HepG2 (cell line): Measurements from ENCODE around the gene ZBTB8OS. TPM values are rescaled to one million over a fixed set of nuclear protein-coding genes. Genes with fewer than 3 reads are reported as not detected.

Experiments
- CENPBD1 ChIP-seq: sonication (generic); formaldehyde crosslinking; IDR thresholded peaks from 2 replicates; pipeline ENCODE4 v1.8.0; 2022; ENCODE audit warnings: missing genetic modification reagents, low read depth, mild to moderate bottlenecking, borderline replicate concordance
- DNMT1 ChIP-seq: sonication (generic); formaldehyde crosslinking; IDR thresholded peaks from 2 replicates; pipeline ENCODE4 v1.5.1; 2020; ENCODE audit warnings: mild to moderate bottlenecking, missing genetic modification reagents
- ELF3 ChIP-seq: IDR thresholded peaks from 2 replicates; pipeline ENCODE4 v1.6.1; 2016; ENCODE audit warnings: missing genetic modification reagents, missing compliant biosample characterization
- ISL2 ChIP-seq: sonication (generic); formaldehyde crosslinking; IDR thresholded peaks from 2 replicates; pipeline ENCODE4 v1.5.0; 2020; ENCODE audit warnings: missing genetic modification reagents
- JARID2 ChIP-seq: sonication (generic); formaldehyde crosslinking; IDR thresholded peaks from 2 replicates; pipeline ENCODE4 v1.8.1; 2023; ENCODE audit warnings: missing genetic modification reagents, inconsistent platforms; ENCODE audit not compliant: insufficient replicate concordance
- JDP2 ChIP-seq: sonication (generic); formaldehyde crosslinking; IDR thresholded peaks from 2 replicates; pipeline ENCODE4 v1.8.1; 2022; ENCODE audit warnings: missing genetic modification reagents, borderline replicate concordance
- KAT8 ChIP-seq: IDR thresholded peaks from 2 replicates; pipeline ENCODE4 v1.6.1; 2016; ENCODE audit warnings: missing genetic modification reagents, missing compliant biosample characterization
- KDM5B ChIP-seq: sonication (generic); formaldehyde crosslinking; IDR thresholded peaks from 2 replicates; pipeline ENCODE4 v1.4.0; 2020; ENCODE audit warnings: missing genetic modification reagents, mild to moderate bottlenecking, borderline replicate concordance
- MEIS2 ChIP-seq: sonication (generic); formaldehyde crosslinking; IDR thresholded peaks from 2 replicates; pipeline ENCODE4 v1.9.0; 2021; ENCODE audit warnings: mild to moderate bottlenecking, missing genetic modification reagents
- MTA1 ChIP-seq: sonication (generic); formaldehyde crosslinking; IDR thresholded peaks from 2 replicates; pipeline ENCODE4 v1.4.0; 2020; ENCODE audit warnings: missing genetic modification reagents, mild to moderate bottlenecking, borderline replicate concordance
- NFKBIZ ChIP-seq: IDR thresholded peaks from 2 replicates; pipeline ENCODE4 v1.6.1; 2018; ENCODE audit warnings: missing genetic modification reagents, missing compliant biosample characterization
- PAWR ChIP-seq: sonication (generic); formaldehyde crosslinking; IDR thresholded peaks from 2 replicates; pipeline ENCODE4 v1.4.0; 2020; ENCODE audit warnings: missing genetic modification reagents, mild to moderate bottlenecking, borderline replicate concordance
- PHF5A ChIP-seq: IDR thresholded peaks from one replicate; pipeline ENCODE4 v1.6.1; 2018; ENCODE audit warnings: low read depth, missing genetic modification reagents; ENCODE audit not compliant: unreplicated experiment
- POLR2A ChIP-seq, 2 experiments: IDR thresholded peaks; 2 replicates each; pipeline ENCODE4 v1.6.1; 2011; ENCODE audit warnings: low read depth in 2 of 2, low read length in 2 of 2, mild to moderate bottlenecking in 1 of 2, moderate library complexity in 1 of 2; ENCODE audit not compliant: insufficient read depth in 1 of 2
- SOX5 ChIP-seq: IDR thresholded peaks from 2 replicates; pipeline ENCODE4 v1.6.1; 2016; ENCODE audit warnings: borderline replicate concordance
- SP5 ChIP-seq: IDR thresholded peaks from 2 replicates; pipeline ENCODE4 v1.6.1; 2016; ENCODE audit warnings: low read depth, borderline replicate concordance
- ZBTB14 ChIP-seq: sonication (generic); formaldehyde crosslinking; IDR thresholded peaks from 2 replicates; pipeline ENCODE4 v1.4.0; 2020; ENCODE audit warnings: missing genetic modification reagents
- ZFP62 ChIP-seq: sonication (generic); formaldehyde crosslinking; IDR thresholded peaks from 2 replicates; pipeline ENCODE4 v1.4.0; 2020; ENCODE audit warnings: missing genetic modification reagents
- ZNF33B ChIP-seq: sonication (generic); formaldehyde crosslinking; IDR thresholded peaks from 2 replicates; pipeline ENCODE4 v1.5.1; 2020; ENCODE audit warnings: mild to moderate bottlenecking, missing genetic modification reagents
- ZNF597 ChIP-seq: sonication (generic); formaldehyde crosslinking; IDR thresholded peaks from 2 replicates; pipeline ENCODE4 v1.5.0; 2020; ENCODE audit warnings: missing genetic modification reagents
- ZNF710 ChIP-seq: sonication (generic); formaldehyde crosslinking; IDR thresholded peaks from 2 replicates; pipeline ENCODE4 v1.5.0; 2020; ENCODE audit warnings: mild to moderate bottlenecking, missing genetic modification reagents, borderline replicate concordance
- ZNF724P ChIP-seq: sonication (generic); formaldehyde crosslinking; IDR thresholded peaks from 2 replicates; pipeline ENCODE4 v1.8.0; 2022; ENCODE audit warnings: missing genetic modification reagents, borderline replicate concordance
- ZNF891 ChIP-seq: sonication (generic); formaldehyde crosslinking; IDR thresholded peaks from 2 replicates; pipeline ENCODE4 v1.5.0; 2020; ENCODE audit warnings: mild to moderate bottlenecking, missing genetic modification reagents
- polyA plus RNA-seq, 8 experiments: library from polyadenylated mRNA; depleted of rRNA in 3 of 8; stranded (reverse) in 7 of 8; unstranded in 1 of 8; fragments of >200 nt; fragmentation: Illumina TruSeq in 4 of 8; extraction: Trizol in 4 of 8; gene quantifications; 2 replicates each; pipeline versions ENCODE4 v1.2.1 to v1.2.3, GENCODE V29; 2011 to 2016; ENCODE audit warnings: low read depth in 4 of 8, missing spikeins in 1 of 8, mixed read lengths in 1 of 8; ENCODE audit not compliant: insufficient read depth in 1 of 8
- total RNA-seq, 5 experiments: library from RNA; depleted of rRNA; stranded (reverse); fragments of >200 nt; fragmentation: Illumina TruSeq; extraction: Trizol; gene quantifications; 2 replicates each; pipeline ENCODE4 v1.2.3, GENCODE V29; 2016; ENCODE audit warnings: low read depth in 1 of 5

Gene ZBTB8OS
- total and polyA plus RNA-seq, 2 of the 13 experiments (the other 11 are each of a cell fraction or from before 2014, with no cell fraction given), result 57.7 to 84.8 TPM

- peak; percentile 46; the same call in 1 of the 2 replicates for TF ChIP-seq MTA1 (CRISPR knock-in tag)
- no peak; the same call in 1 of the 2 replicates for TF ChIP-seq ZBTB14
- TF ChIP-seq ZNF724P, result peak; percentile 29; the same call in 1 of the 2 replicates
- peak; percentile 34 for TF ChIP-seq PHF5A (CRISPR knock-in tag)
- TF ChIP-seq ELF3 (CRISPR knock-in tag), result peak; percentile 68; the same call in 1 of the 2 replicates
- TF ChIP-seq PAWR (CRISPR knock-in tag), result no peak
- 0 out of 2 replicates have a peak, but pooled peaks have one; percentile 64 for TF ChIP-seq ZNF33B (CRISPR knock-in tag)
- TF ChIP-seq POLR2A (IDR thresholded peaks at IDR 0.05; ENCODE audit: insufficient read depth in 1 of 2, low read depth in 2 of 2, low read length in 2 of 2), result peak; percentile 52 to 67
- TF ChIP-seq DNMT1 (CRISPR knock-in tag), result 0 out of 2 replicates have a peak, but pooled peaks have one; percentile 41
- no peak for TF ChIP-seq JDP2 (CRISPR knock-in tag)
- no peak for TF ChIP-seq SOX5 (CRISPR knock-in tag)
- 0 out of 2 replicates have a peak, but pooled peaks have one; percentile 22 for TF ChIP-seq ZNF710 (CRISPR knock-in tag)
- no peak for TF ChIP-seq ZNF597 (CRISPR knock-in tag)
- TF ChIP-seq SP5 (CRISPR knock-in tag), result no peak
- 0 out of 2 replicates have a peak, but pooled peaks have one; percentile 6 for TF ChIP-seq NFKBIZ (CRISPR knock-in tag)
- TF ChIP-seq MEIS2 (CRISPR knock-in tag), result 0 out of 2 replicates have a peak, but pooled peaks have one; percentile 13
- peak; percentile 46; the same call in 1 of the 2 replicates for TF ChIP-seq ISL2
- TF ChIP-seq JARID2 (CRISPR knock-in tag), result no peak
- peak; percentile 49; the same call in 1 of the 2 replicates for TF ChIP-seq KAT8
- peak; percentile 63; the same call in 1 of the 2 replicates for TF ChIP-seq ZNF891 (CRISPR knock-in tag)
- peak; percentile 71; the same call in 1 of the 2 replicates for TF ChIP-seq KDM5B (CRISPR knock-in tag)
- no peak for TF ChIP-seq ZFP62 (CRISPR knock-in tag)
- no peak for TF ChIP-seq CENPBD1 (CRISPR knock-in tag)
Observed at GRCh38 chr1:32695098-32695904, 45.0 kb upstream of the ZBTB8OS start (continued).
